Kidney (tissue), 14 donors: ENCODE data around the gene EXOSC7. TPM values are rescaled to one million over a fixed set of nuclear protein-coding genes. Genes with fewer than 3 reads are reported as not detected.

Experiments
- DNase-seq, 5 donors: peaks; one replicate each; pipeline ENCODE4 v3.0.0-alpha.2; 2013 to 2020
- FAIRE-seq: peaks from 2 replicates; lab custom pipeline; 2012; peaks lifted over from hg19 to GRCh38; lab: Jason Lieb, UNC
- H3K27ac ChIP-seq, 2 donors: one replicate each; pipeline ENCODE4 v1.7.0; 2013; ENCODE audit warnings: low read depth in 2 of 2, low read length in 2 of 2, inconsistent platforms in 1 of 2
- H3K27me3 ChIP-seq: one replicate; pipeline ENCODE4 v1.7.1; 2013; ENCODE audit warnings: low read length, inconsistent platforms; ENCODE audit not compliant: control insufficient read depth, insufficient read depth
- H3K36me3 ChIP-seq, 3 donors: one replicate each; pipeline versions ENCODE4 v1.7.0 to v1.7.1; 2013; ENCODE audit warnings: low read length in 3 of 3, control low read depth in 1 of 3, inconsistent platforms in 1 of 3; ENCODE audit not compliant: insufficient read depth in 3 of 3, control insufficient read depth in 2 of 3
- H3K4me1 ChIP-seq, 3 donors: one replicate each; pipeline versions ENCODE4 v1.7.0 to v1.7.1; 2013; ENCODE audit warnings: low read length in 3 of 3, inconsistent platforms in 1 of 3, low read depth in 1 of 3; ENCODE audit not compliant: control insufficient read depth in 2 of 3, insufficient read depth in 2 of 3
- H3K4me3 ChIP-seq, 3 donors: one replicate each; pipeline versions ENCODE4 v1.7.0 to v1.8.1; 2013; ENCODE audit warnings: low read length in 3 of 3, control low read depth in 1 of 3, inconsistent platforms in 1 of 3
- H3K9ac ChIP-seq, 3 donors: one replicate each; pipeline versions ENCODE4 v1.7.0 to v1.7.1; 2013; ENCODE audit warnings: low read length in 3 of 3, control low read depth in 1 of 3, inconsistent platforms in 1 of 3
- H3K9me3 ChIP-seq, 3 donors: one replicate each; pipeline versions ENCODE4 v1.7.0 to v1.7.1; 2013; ENCODE audit warnings: low read length in 3 of 3, control low read depth in 1 of 3, inconsistent platforms in 1 of 3; ENCODE audit not compliant: control insufficient read depth in 2 of 3, insufficient read depth in 1 of 3
- CTCF ChIP-seq: IDR thresholded peaks from 3 replicates; pipeline ENCODE4 v1.5.1; 2012; ENCODE audit warnings: mild to moderate bottlenecking, moderate library complexity, borderline replicate concordance; ENCODE audit not compliant: insufficient read depth; ENCODE audit errors: extremely low read depth
- intact Hi-C: fragments of 100-400 bp; cut with DNase I; formaldehyde crosslinking; loops from one replicate; pipeline ENCODE4 v1.11.1; 2022
- polyA plus RNA-seq: library from polyadenylated mRNA; stranded (reverse); fragments of 350-450 nt; fragmentation: Illumina TruSeq; extraction: RNeasy Lipid Tissue Mini Kit (QIAGEN cat#74804); gene quantifications from one replicate; pipeline ENCODE4 v1.2.3, GENCODE V29; 2014; ENCODE audit warnings: low read depth, low replicate concordance; ENCODE audit not compliant: insufficient read depth
- total RNA-seq: library from RNA; stranded (reverse); fragmentation: NEBNext Ultra II Directional; extraction: Animal tissue kit (Norgen Biotek cat#: 25700); gene quantifications from one replicate; pipeline ENCODE4 v1.2.1, GENCODE V29; 2021
- donor health status: control.
- donor health status: control.
- donor health status: control.
- donor health status: control.
- donor health status: control.
- donor health status: DM: yes; HTN: yes; CAD: no.
- donor health status: Normal renal cell carcinoma (clear cell type).

Gene EXOSC7
- total and polyA plus RNA-seq, 2 donors from 2014 or later, result 43.8 to 71.8 TPM

GRCh38 chr3:45029661-45030060, 53.6 kb downstream of the EXOSC7 start:
- FAIRE-seq (no peak), DNase-seq (no peak)
- Histone ChIP-seq H3K36me3 (peaks cover 0 to 4% (median 0%) of the 10 kb centered on the region in 3 donors), H3K27ac (no peak overlapping the region), H3K9me3 (no peaks in the 10 kb centered on the region), H3K27me3 (no peaks in the 10 kb centered on the region), H3K4me3 (no peak overlapping the region), H3K4me1 (peaks cover 0 to 17% (median 0%) of the 10 kb centered on the region in 3 donors), H3K9ac (no peak overlapping the region)
- intact Hi-C loops, result loop anchor here (10.0 kb wide), 1 partner anchor 475 kb away; no protein-coding TSS in a partner anchor
- no peak for TF ChIP-seq CTCF

- no peak for FAIRE-seq
- no peak overlapping the region for H3K27ac ChIP-seq
Measured at GRCh38 chr3:45031531-45031930, 55.5 kb downstream of the EXOSC7 start.

GRCh38 chr3:45032113-45032512, 56.1 kb downstream of the EXOSC7 start:
- no peaks in the 10 kb centered on the region for H3K9me3 ChIP-seq
- FAIRE-seq (no peak), DNase-seq (no peak)
- H3K4me1 ChIP-seq, result peaks cover 0 to 12% (median 0%) of the 10 kb centered on the region in 3 donors
- H3K4me3 ChIP-seq, result no peak overlapping the region
- no peaks in the 10 kb centered on the region for H3K27me3 ChIP-seq
- intact Hi-C loops, result loop anchor here (10.0 kb wide), 1 partner anchor 473 kb away; no protein-coding TSS in a partner anchor
- peaks cover 0 to 4% (median 0%) of the 10 kb centered on the region in 3 donors for H3K36me3 ChIP-seq
- no peak overlapping the region for H3K27ac ChIP-seq
- H3K9ac ChIP-seq, result no peak overlapping the region
- TF ChIP-seq CTCF, result no peak

More at GRCh38 chr3:45031531-45031930, 55.5 kb downstream of the EXOSC7 start:
- H3K4me1 ChIP-seq, result peaks cover 0 to 12% (median 0%) of the 10 kb centered on the region in 3 donors
- H3K9ac ChIP-seq, result no peak overlapping the region
- H3K9me3 ChIP-seq, result no peaks in the 10 kb centered on the region
- H3K36me3 ChIP-seq, result peaks cover 0 to 4% (median 0%) of the 10 kb centered on the region in 3 donors
- H3K4me3 ChIP-seq, result no peak overlapping the region
- no peak for DNase-seq
- H3K27me3 ChIP-seq, result no peaks in the 10 kb centered on the region
- intact Hi-C loops, result loop anchor here (10.0 kb wide), 1 partner anchor 473 kb away; no protein-coding TSS in a partner anchor
- no peak for TF ChIP-seq CTCF
